Spleen (tissue), 7 donors: Measurements from ENCODE around the gene OSMR.

Experiments
- CTCF ChIP-seq, 11 experiments: fragments of 200-600 bp in 7 of 11; fragments of 450-650 bp in 4 of 11; sonication (generic) in 4 of 11; IDR thresholded peaks in 8 of 11; conservative IDR thresholded peaks in 3 of 11; 1 replicate in 7 of 11; 2 replicates in 4 of 11; pipeline versions ENCODE4 v1.4.0 to v1.8.0; 2016 to 2021; ENCODE audit warnings: antibody characterized with exemption in 11 of 11, inconsistent platforms in 4 of 11, mild to moderate bottlenecking in 1 of 11
- POLR2A ChIP-seq, 3 donors: fragments of 450-650 bp; IDR thresholded peaks; one replicate each; pipeline ENCODE4 v1.5.1; 2017; ENCODE audit warnings: antibody characterized with exemption in 3 of 3, mild to moderate bottlenecking in 1 of 3
- POLR2AphosphoS5 ChIP-seq, 3 donors: sonication (generic); formaldehyde crosslinking; IDR thresholded peaks; one replicate each; pipeline ENCODE4 v1.5.1; 2017; ENCODE audit warnings: antibody characterized with exemption in 3 of 3
- donor health status: DM: no; HTN: no; CAD: no; lungs with moderate emphysema.
- donor health status: DM: no; HTN: no; CAD: no.
- donor health status: DM: no; HTN: no; CAD: no.

DNA sequence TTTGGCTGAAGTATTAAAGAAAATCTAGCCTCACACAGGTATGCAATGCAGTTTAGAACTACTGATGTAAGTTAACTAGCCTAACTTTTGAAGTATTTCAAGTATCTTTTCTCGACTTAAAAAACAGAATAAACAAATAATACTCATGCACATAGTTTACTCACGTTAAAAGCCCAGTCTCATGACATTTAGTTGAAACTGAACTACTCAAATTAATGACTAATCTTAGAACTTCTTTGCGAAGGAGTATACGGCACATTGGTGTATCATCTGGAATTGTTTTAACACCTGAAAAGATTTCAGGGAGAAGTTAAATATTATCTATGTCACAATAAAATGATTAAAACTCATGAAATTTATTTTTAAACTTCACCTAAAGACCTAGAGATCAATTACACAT lies 98.5 kb downstream of the OSMR start:
- TF ChIP-seq CTCF (IDR thresholded peaks at IDR 0.05 in 8 of 11, conservative IDR thresholded peaks at IDR 0.05 in 3 of 11) (no peak), POLR2AphosphoS5 (IDR thresholded peaks at IDR 0.05) (no peak), POLR2A (IDR thresholded peaks at IDR 0.05) (no peak)
